HG03469 (cell line): ENCODE measurements around the gene ROCK2.

Experiments
- ATAC-seq: cut with Tn5 transposase; IDR thresholded peaks from one replicate; pipeline ENCODE4 v1.9.1; 2021; ENCODE audit warnings: mild to moderate bottlenecking, moderate library complexity, moderate number of reproducible peaks; ENCODE audit not compliant: unreplicated experiment

Gene ROCK2

GRCh38 chr2:11344342-11344955, at the start of gene ROCK2:
ROCK2 (minus strand) TSS chr2:11344636; CDS start chr2:11344136, 500 bp downstream.
- ATAC-seq: peak; percentile 36

GRCh38 chr2:11393711-11394236, 49.3 kb upstream of the ROCK2 start:
- ATAC-seq: no peak

- no peak for ATAC-seq
Observed at GRCh38 chr2:11391942-11392266, 47.5 kb upstream of the ROCK2 start.

- no peak for ATAC-seq
Observed at GRCh38 chr2:11390399-11390658, 45.9 kb upstream of the ROCK2 start.

GRCh38 chr2:11389551-11390398, 45.3 kb upstream of the ROCK2 start:
- no peak for ATAC-seq

GRCh38 chr2:11389052-11389420, 44.6 kb upstream of the ROCK2 start:
- ATAC-seq: no peak

GRCh38 chr2:11388262-11389051, 44.0 kb upstream of the ROCK2 start:
- no peak for ATAC-seq

GRCh38 chr2:11387843-11388242, 43.4 kb upstream of the ROCK2 start:
- ATAC-seq: no peak

- no peak for ATAC-seq
Observed at GRCh38 chr2:11387100-11387390, 42.6 kb upstream of the ROCK2 start.

- no peak for ATAC-seq
Observed at GRCh38 chr2:11385847-11386246, 41.4 kb upstream of the ROCK2 start.

GRCh38 chr2:11385216-11385615, 40.8 kb upstream of the ROCK2 start:
- ATAC-seq: no peak

GRCh38 chr2:11379558-11379957, 35.1 kb upstream of the ROCK2 start:
- ATAC-seq: no peak

- peak; percentile 90 for ATAC-seq
Observed at GRCh38 chr2:11377928-11378545, 33.6 kb upstream of the ROCK2 start.

GRCh38 chr2:11376071-11376470, 31.6 kb upstream of the ROCK2 start:
- ATAC-seq: no peak

- ATAC-seq: no peak
Observed at GRCh38 chr2:11375689-11376027, 31.2 kb upstream of the ROCK2 start.

- no peak for ATAC-seq
Observed at GRCh38 chr2:11375025-11375688, 30.7 kb upstream of the ROCK2 start.

- no peak for ATAC-seq
Observed at GRCh38 chr2:11373096-11373495, 28.7 kb upstream of the ROCK2 start.

GRCh38 chr2:11371092-11371937, 26.9 kb upstream of the ROCK2 start:
- ATAC-seq: no peak

GRCh38 chr2:11370377-11371091, 26.1 kb upstream of the ROCK2 start:
- ATAC-seq: no peak
